Right lobe of liver (tissue), 4 donors: ENCODE data around the gene NDUFC1.

Experiments used
- CTCF ChIP-seq, 4 donors: fragments of 200-600 bp in 3 of 4; fragments of 450-650 bp in 1 of 4; IDR thresholded peaks; one replicate each; pipeline versions ENCODE4 v1.5.1 to v1.8.0; 2016 to 2022; ENCODE audit warnings: antibody characterized with exemption in 4 of 4, mild to moderate bottlenecking in 2 of 4
- POLR2A ChIP-seq: fragments of 450-650 bp; IDR thresholded peaks from one replicate; pipeline ENCODE4 v1.6.1; 2017; ENCODE audit warnings: antibody characterized with exemption, mild to moderate bottlenecking
- donor health status: DM: no; HTN: no; CAD: no.
- donor health status: DM: no; HTN: no; CAD: no.
- donor health status: DM: no; HTN: yes; CAD: no.

GRCh38 chr4:139316733-139317132 lies 14.5 kb upstream of the NDUFC1 start:
- TF ChIP-seq CTCF (IDR thresholded peaks at IDR 0.05) (no peak), POLR2A (no peak)
